GM18517 (cell line): ENCODE results near the gene AKR7A2.

Experiments used
- ATAC-seq: cut with Tn5 transposase; IDR thresholded peaks from one replicate; pipeline ENCODE4 v1.9.1; 2021; ENCODE audit warnings: mild to moderate bottlenecking, moderate library complexity; ENCODE audit not compliant: unreplicated experiment

AKR7A2 gene

GRCh38 chr1:19325958-19326747 is 14.2 kb upstream of the AKR7A2 start:
- ATAC-seq: no peak

GRCh38 chr1:19325368-19325957 is 13.5 kb upstream of the AKR7A2 start:
- no peak for ATAC-seq

- no peak for ATAC-seq
Observed at GRCh38 chr1:19324665-19324990, 12.7 kb upstream of the AKR7A2 start.

- no peak for ATAC-seq
Observed at GRCh38 chr1:19323987-19324664, 12.2 kb upstream of the AKR7A2 start.

GRCh38 chr1:19322481-19322880 is 10.5 kb upstream of the AKR7A2 start:
- no peak for ATAC-seq

- ATAC-seq: no peak
Observed at GRCh38 chr1:19321071-19321470, 9.1 kb upstream of the AKR7A2 start.

- no peak for ATAC-seq
Observed at GRCh38 chr1:19319196-19319595, 7.3 kb upstream of the AKR7A2 start.

- ATAC-seq: no peak
Observed at GRCh38 chr1:19317126-19317910, 5.4 kb upstream of the AKR7A2 start.

- no peak for ATAC-seq
Observed at GRCh38 chr1:19315378-19316198, 3.6 kb upstream of the AKR7A2 start.

GRCh38 chr1:19313961-19314882 is 2.3 kb upstream of the AKR7A2 start:
- ATAC-seq: no peak

- ATAC-seq: no peak
Observed at GRCh38 chr1:19313636-19313959, 1.7 kb upstream of the AKR7A2 start.

- peak; percentile 15 for ATAC-seq
Observed at GRCh38 chr1:19312782-19313635, 1.1 kb upstream of the AKR7A2 start.

GRCh38 chr1:19311503-19311930 is 427 bp downstream of the AKR7A2 start:
- ATAC-seq: no peak

- ATAC-seq: no peak
Observed at GRCh38 chr1:19310720-19311502, 1.0 kb downstream of the AKR7A2 start.

- no peak for ATAC-seq
Observed at GRCh38 chr1:19310061-19310460, 1.9 kb downstream of the AKR7A2 start.

GRCh38 chr1:19309123-19309813 is 2.7 kb downstream of the AKR7A2 start:
- no peak for ATAC-seq

- ATAC-seq: no peak
Observed at GRCh38 chr1:19308509-19308907, 3.4 kb downstream of the AKR7A2 start.
